ENCODE data around the gene MYH1. TPM values are rescaled to one million over a fixed set of nuclear protein-coding genes. Genes with fewer than 3 reads are reported as not detected.

Gene MYH1
- total RNA-seq, 1 experiment from 2014 or later, result not detected

GRCh38 chr17:10482252-10482651, 36.1 kb downstream of the MYH1 start:
- no peaks in the 10 kb centered on the region for H3K36me3 ChIP-seq (ENCODE audit: low read depth, low read length)
- no peaks in the 10 kb centered on the region for H3K9me3 ChIP-seq (ENCODE audit: low read length)
- H3K9ac ChIP-seq (ENCODE audit: low read length), result no peak overlapping the region
- CTCF ChIA-PET, result no interaction called here
- H3K27ac ChIP-seq (ENCODE audit: low read length), result no peak overlapping the region
- DNase-seq (no peak), ATAC-seq (no peak)
- H3K4me1 ChIP-seq (ENCODE audit: insufficient read depth, low read length), result no peaks in the 10 kb centered on the region
- H3K79me2 ChIP-seq (ENCODE audit: low read length), result no peaks in the 10 kb centered on the region
- H3K9me2 ChIP-seq (replicated peaks; ENCODE audit: low read length), result no peaks in the 10 kb centered on the region
- no TSS peak for BruUV-seq (replicated peaks)
- TF ChIP-seq EZH2 (IDR thresholded peaks at IDR 0.05; ENCODE audit: low read length, unreplicated experiment), result no peak
- no peak for TF ChIP-seq CTCF (conservative IDR thresholded peaks at IDR 0.05; ENCODE audit: low read depth, low read length)
- TF ChIP-seq EZH2phosphoT487 (IDR thresholded peaks at IDR 0.05; ENCODE audit: borderline replicate concordance, low read length), result no peak
- no peak overlapping the region for H2AFZ ChIP-seq (ENCODE audit: low read length)
- no peaks in the 10 kb centered on the region for H3K27me3 ChIP-seq (ENCODE audit: low read length)
- H3F3A ChIP-seq (ENCODE audit: low read length, unreplicated experiment), result no peaks in the 10 kb centered on the region
- H3K4me2 ChIP-seq (ENCODE audit: low read length), result no peak overlapping the region
- POLR2A ChIA-PET (ENCODE audit: unreplicated experiment), result no interaction called here
- H4K20me1 ChIP-seq (ENCODE audit: low read length), result no peaks in the 10 kb centered on the region
- H3K4me3 ChIP-seq (ENCODE audit: low read length), result no peak overlapping the region
- intact Hi-C loops (cut with micrococcal nuclease), result no loop called here

- ChIA-PET POLR2A (ENCODE audit: unreplicated experiment) (no interaction called here), CTCF (no interaction called here)
- ATAC-seq, result no peak
- Histone ChIP-seq H3K4me3 (ENCODE audit: low read length) (no peak overlapping the region), H3K4me2 (ENCODE audit: low read length) (no peak overlapping the region), H3K9ac (ENCODE audit: low read length) (no peak overlapping the region), H3K27me3 (ENCODE audit: low read length) (no peaks in the 10 kb centered on the region), H3K79me2 (ENCODE audit: low read length) (no peaks in the 10 kb centered on the region), H3K27ac (ENCODE audit: low read length) (no peak overlapping the region), H2AFZ (ENCODE audit: low read length) (no peak overlapping the region), H3K9me2 (replicated peaks; ENCODE audit: low read length) (no peaks in the 10 kb centered on the region), H3K4me1 (ENCODE audit: insufficient read depth, low read length) (no peaks in the 10 kb centered on the region), H4K20me1 (ENCODE audit: low read length) (no peaks in the 10 kb centered on the region), H3F3A (ENCODE audit: low read length, unreplicated experiment) (no peaks in the 10 kb centered on the region), H3K9me3 (ENCODE audit: low read length) (no peaks in the 10 kb centered on the region), H3K36me3 (ENCODE audit: low read depth, low read length) (no peaks in the 10 kb centered on the region)
- DNase-seq, result no peak
- no peak for TF ChIP-seq CTCF (conservative IDR thresholded peaks at IDR 0.05; ENCODE audit: low read depth, low read length)
- no peak for TF ChIP-seq EZH2phosphoT487 (IDR thresholded peaks at IDR 0.05; ENCODE audit: borderline replicate concordance, low read length)
- no peak for TF ChIP-seq EZH2 (IDR thresholded peaks at IDR 0.05; ENCODE audit: low read length, unreplicated experiment)
- intact Hi-C loops (cut with micrococcal nuclease), result no loop called here
- no TSS peak for BruUV-seq (replicated peaks)
Measured at GRCh38 chr17:10477701-10478100, 40.6 kb downstream of the MYH1 start.

DNA sequence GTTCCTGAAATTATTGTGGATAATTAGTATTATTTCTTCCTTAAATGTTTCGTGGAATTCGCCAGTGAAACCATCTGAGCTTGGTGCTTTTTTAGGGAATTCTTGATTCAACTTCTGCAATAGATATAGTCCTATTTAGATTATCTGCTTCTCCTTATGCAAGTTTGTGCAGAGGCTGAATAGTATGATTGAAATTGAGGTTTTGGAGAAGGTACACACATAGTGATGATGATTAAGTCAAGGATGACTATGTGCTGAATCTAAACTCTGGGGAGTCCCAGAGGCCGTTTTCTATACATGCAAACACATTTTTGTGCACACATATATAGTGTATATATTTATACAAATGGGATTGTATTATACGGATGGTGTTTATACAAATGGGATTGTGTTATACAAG, 43.8 kb downstream of the MYH1 start:
- Histone ChIP-seq H3F3A (ENCODE audit: low read length, unreplicated experiment) (no peaks in the 10 kb centered on the region), H3K27me3 (ENCODE audit: low read length) (no peaks in the 10 kb centered on the region), H3K36me3 (ENCODE audit: low read depth, low read length) (no peaks in the 10 kb centered on the region), H3K4me2 (ENCODE audit: low read length) (no peak overlapping the region), H3K79me2 (ENCODE audit: low read length) (no peaks in the 10 kb centered on the region), H3K27ac (ENCODE audit: low read length) (no peak overlapping the region), H3K9me3 (ENCODE audit: low read length) (no peaks in the 10 kb centered on the region), H3K9ac (ENCODE audit: low read length) (no peak overlapping the region), H2AFZ (ENCODE audit: low read length) (no peak overlapping the region), H4K20me1 (ENCODE audit: low read length) (no peaks in the 10 kb centered on the region), H3K9me2 (replicated peaks; ENCODE audit: low read length) (no peaks in the 10 kb centered on the region), H3K4me1 (ENCODE audit: insufficient read depth, low read length) (no peaks in the 10 kb centered on the region), H3K4me3 (ENCODE audit: low read length) (no peak overlapping the region)
- TF ChIP-seq EZH2phosphoT487 (IDR thresholded peaks at IDR 0.05; ENCODE audit: borderline replicate concordance, low read length) (no peak), EZH2 (IDR thresholded peaks at IDR 0.05; ENCODE audit: low read length, unreplicated experiment) (no peak), CTCF (conservative IDR thresholded peaks at IDR 0.05; ENCODE audit: low read depth, low read length) (no peak)
- DNase-seq, result no peak
- intact Hi-C loops (cut with micrococcal nuclease), result no loop called here
- BruUV-seq (replicated peaks), result no TSS peak
- POLR2A ChIA-PET (ENCODE audit: unreplicated experiment), result no interaction called here
- CTCF ChIA-PET, result no interaction called here
- ATAC-seq, result no peak
